ENCODE measurements around the gene WWOX. TPM values are rescaled to one million over a fixed set of nuclear protein-coding genes. Genes with fewer than 3 reads are reported as not detected.
"Not testable (repeated sequence)": the region's sequence is repeated elsewhere in the genome, so short reads cannot be mapped to it uniquely, and the experiment has no call there.

Gene WWOX
- total RNA-seq, 2 donors from 2014 or later = 30.0 to 35.4 TPM

DNA sequence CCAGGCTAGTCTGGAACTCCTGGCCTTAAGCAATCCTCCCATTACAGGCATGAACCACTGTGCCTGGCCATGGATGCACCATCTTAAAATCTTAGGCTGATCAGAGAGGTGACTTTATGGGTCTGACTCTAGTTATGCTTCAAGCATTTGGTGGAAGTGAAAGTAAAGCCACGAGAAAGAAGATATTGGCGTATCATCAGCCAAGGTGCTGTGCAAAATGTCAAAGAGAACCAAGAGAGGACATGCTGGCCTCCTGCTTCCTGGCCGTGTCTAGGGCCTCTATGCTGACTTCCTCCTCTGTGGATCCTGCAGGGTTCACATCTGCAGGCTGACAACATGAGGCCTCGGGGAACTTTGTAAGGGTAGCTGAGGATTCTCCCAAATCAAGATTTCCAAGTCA, 1115.8 kb downstream of the WWOX start:
- H3K9ac ChIP-seq (ENCODE audit: extremely low read depth, low read length, poor library complexity, severe bottlenecking) = no peak overlapping the region
- no peak overlapping the region for H3K27ac ChIP-seq (ENCODE audit: low read depth, low read length)
- peaks cover 5% of the 10 kb centered on the region for H3K4me1 ChIP-seq (ENCODE audit: control insufficient read depth, insufficient read depth, low read length)
- no peak for DNase-seq
- TF ChIP-seq, protein P1, sequence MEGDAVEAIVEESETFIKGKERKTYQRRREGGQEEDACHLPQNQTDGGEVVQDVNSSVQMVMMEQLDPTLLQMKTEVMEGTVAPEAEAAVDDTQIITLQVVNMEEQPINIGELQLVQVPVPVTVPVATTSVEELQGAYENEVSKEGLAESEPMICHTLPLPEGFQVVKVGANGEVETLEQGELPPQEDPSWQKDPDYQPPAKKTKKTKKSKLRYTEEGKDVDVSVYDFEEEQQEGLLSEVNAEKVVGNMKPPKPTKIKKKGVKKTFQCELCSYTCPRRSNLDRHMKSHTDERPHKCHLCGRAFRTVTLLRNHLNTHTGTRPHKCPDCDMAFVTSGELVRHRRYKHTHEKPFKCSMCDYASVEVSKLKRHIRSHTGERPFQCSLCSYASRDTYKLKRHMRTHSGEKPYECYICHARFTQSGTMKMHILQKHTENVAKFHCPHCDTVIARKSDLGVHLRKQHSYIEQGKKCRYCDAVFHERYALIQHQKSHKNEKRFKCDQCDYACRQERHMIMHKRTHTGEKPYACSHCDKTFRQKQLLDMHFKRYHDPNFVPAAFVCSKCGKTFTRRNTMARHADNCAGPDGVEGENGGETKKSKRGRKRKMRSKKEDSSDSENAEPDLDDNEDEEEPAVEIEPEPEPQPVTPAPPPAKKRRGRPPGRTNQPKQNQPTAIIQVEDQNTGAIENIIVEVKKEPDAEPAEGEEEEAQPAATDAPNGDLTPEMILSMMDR (conservative IDR thresholded peaks at IDR 0.05) = no peak
- Mint-ChIP-seq H3K27ac (no peak overlapping the region), H3K27me3 (ENCODE audit: insufficient read depth) (peaks cover 2% of the 10 kb centered on the region), H3K36me3 (ENCODE audit: low read depth) (peaks cover 5% of the 10 kb centered on the region), H3K4me3 (no peak overlapping the region), H3K9me3 (peaks cover 4% of the 10 kb centered on the region), H3K4me1 (peaks cover 43% of the 10 kb centered on the region)
- H3K4me3 ChIP-seq (ENCODE audit: low read length) = no peak overlapping the region
- H3K27me3 ChIP-seq (ENCODE audit: control insufficient read depth, insufficient read depth, low read length, poor library complexity, severe bottlenecking) = no peaks in the 10 kb centered on the region
- 83 to 100% methylated on average over 1 to 4 of the region's 4 CpGs for WGBS, 2 experiments (ENCODE audit: insufficient coverage in 1 of 2, insufficient read length in 1 of 2)
- H3K36me3 ChIP-seq (ENCODE audit: control insufficient read depth, insufficient read depth, low read length) = no peaks in the 10 kb centered on the region
- H3K9me3 ChIP-seq (ENCODE audit: control insufficient read depth, low read length) = peaks cover 11% of the 10 kb centered on the region

DNA sequence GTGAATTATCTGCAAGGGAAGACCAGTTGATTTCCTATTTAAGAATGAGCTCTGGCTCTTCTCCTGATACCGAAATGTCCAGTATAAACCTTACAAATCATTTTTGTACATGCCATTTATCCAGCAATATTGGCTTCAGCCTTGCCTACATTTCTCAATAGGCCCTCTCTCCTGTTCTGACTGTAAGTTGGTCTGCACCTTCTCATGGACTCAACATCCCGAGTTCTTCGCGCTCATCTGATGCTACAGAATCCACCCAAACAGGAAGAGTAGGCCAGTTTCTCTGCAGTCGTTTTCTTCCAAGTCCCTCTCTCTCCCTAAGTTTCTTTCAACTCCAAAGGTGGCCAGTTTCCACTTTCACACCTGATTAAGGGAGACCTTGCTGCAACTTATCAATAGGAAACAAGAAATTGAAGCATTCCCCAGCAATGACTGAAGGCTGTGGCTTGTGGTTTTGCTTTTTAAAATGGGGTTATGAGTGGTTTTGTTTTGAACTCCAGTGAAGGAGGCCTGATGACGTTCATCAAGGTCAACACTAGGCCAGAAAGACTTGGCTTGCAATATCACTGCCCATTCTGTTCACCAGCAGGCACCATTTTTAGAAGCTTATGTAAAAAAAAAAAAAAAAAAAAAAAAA, 1118.0 kb downstream of the WWOX start:
- TF ChIP-seq, protein P1 (conservative IDR thresholded peaks at IDR 0.05) = no peak
- no peak overlapping the region for H3K27ac Mint-ChIP-seq
- peaks cover 2% of the 10 kb centered on the region for H3K27me3 Mint-ChIP-seq (ENCODE audit: insufficient read depth)
- no peak overlapping the region for H3K4me3 ChIP-seq (ENCODE audit: low read length)
- no peaks in the 10 kb centered on the region for H3K36me3 ChIP-seq (ENCODE audit: control insufficient read depth, insufficient read depth, low read length)
- H3K9me3 Mint-ChIP-seq = peaks cover 4% of the 10 kb centered on the region
- peaks cover 5% of the 10 kb centered on the region for H3K36me3 Mint-ChIP-seq (ENCODE audit: low read depth)
- H3K4me1 Mint-ChIP-seq = peaks cover 36% of the 10 kb centered on the region
- peaks cover 11% of the 10 kb centered on the region for H3K9me3 ChIP-seq (ENCODE audit: control insufficient read depth, low read length)
- H3K27ac ChIP-seq (ENCODE audit: low read depth, low read length) = no peak overlapping the region
- H3K4me1 ChIP-seq (ENCODE audit: control insufficient read depth, insufficient read depth, low read length) = peaks cover 5% of the 10 kb centered on the region
- WGBS, 2 experiments (ENCODE audit: insufficient coverage in 1 of 2, insufficient read length in 1 of 2) = 86 to 97% methylated on average over 5 to 6 of the region's 6 CpGs
- no peak overlapping the region for H3K4me3 Mint-ChIP-seq
- no peak for DNase-seq
- no peak overlapping the region for H3K9ac ChIP-seq (ENCODE audit: extremely low read depth, low read length, poor library complexity, severe bottlenecking)
- H3K27me3 ChIP-seq (ENCODE audit: control insufficient read depth, insufficient read depth, low read length, poor library complexity, severe bottlenecking) = no peaks in the 10 kb centered on the region

DNA sequence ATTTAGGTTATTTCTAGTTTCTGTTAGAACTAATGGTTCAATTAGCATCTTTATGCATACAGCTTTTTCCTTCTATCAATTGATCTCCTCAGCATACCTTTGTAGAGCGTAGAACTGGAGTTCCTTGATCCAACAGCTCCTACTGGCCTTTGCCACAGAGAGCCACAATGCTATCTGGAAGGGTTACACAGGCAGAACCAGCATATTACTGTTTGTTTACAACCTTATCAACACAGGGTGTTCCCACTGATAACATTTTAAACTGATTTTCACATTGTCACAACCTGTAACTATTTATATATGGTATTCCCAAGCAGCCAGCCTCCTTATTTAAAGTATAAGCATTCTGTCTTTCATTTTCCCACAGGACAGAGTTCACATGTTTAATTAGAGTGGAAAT, 1118.9 kb downstream of the WWOX start:
- TF ChIP-seq, protein P1 (conservative IDR thresholded peaks at IDR 0.05) = no peak
- H3K4me1 ChIP-seq (ENCODE audit: control insufficient read depth, insufficient read depth, low read length) = peaks cover 5% of the 10 kb centered on the region
- H3K27me3 ChIP-seq (ENCODE audit: control insufficient read depth, insufficient read depth, low read length, poor library complexity, severe bottlenecking) = no peaks in the 10 kb centered on the region
- H3K27ac ChIP-seq (ENCODE audit: low read depth, low read length) = no peak overlapping the region
- Mint-ChIP-seq H3K4me3 (no peak overlapping the region), H3K9me3 (peaks cover 4% of the 10 kb centered on the region), H3K27ac (no peak overlapping the region), H3K4me1 (peaks cover 28% of the 10 kb centered on the region), H3K36me3 (ENCODE audit: low read depth) (peaks cover 5% of the 10 kb centered on the region), H3K27me3 (ENCODE audit: insufficient read depth) (peaks cover 5% of the 10 kb centered on the region)
- DNase-seq = no peak
- no peaks in the 10 kb centered on the region for H3K36me3 ChIP-seq (ENCODE audit: control insufficient read depth, insufficient read depth, low read length)
- H3K9me3 ChIP-seq (ENCODE audit: control insufficient read depth, low read length) = peaks cover 7% of the 10 kb centered on the region
- peak overlapping the region; percentile 3 for H3K4me3 ChIP-seq (ENCODE audit: low read length)
- H3K9ac ChIP-seq (ENCODE audit: extremely low read depth, low read length, poor library complexity, severe bottlenecking) = no peak overlapping the region
- 84 to 89% methylated on average over 1 of the region's 1 CpG for WGBS, 2 experiments (ENCODE audit: insufficient coverage in 1 of 2, insufficient read length in 1 of 2)

DNA sequence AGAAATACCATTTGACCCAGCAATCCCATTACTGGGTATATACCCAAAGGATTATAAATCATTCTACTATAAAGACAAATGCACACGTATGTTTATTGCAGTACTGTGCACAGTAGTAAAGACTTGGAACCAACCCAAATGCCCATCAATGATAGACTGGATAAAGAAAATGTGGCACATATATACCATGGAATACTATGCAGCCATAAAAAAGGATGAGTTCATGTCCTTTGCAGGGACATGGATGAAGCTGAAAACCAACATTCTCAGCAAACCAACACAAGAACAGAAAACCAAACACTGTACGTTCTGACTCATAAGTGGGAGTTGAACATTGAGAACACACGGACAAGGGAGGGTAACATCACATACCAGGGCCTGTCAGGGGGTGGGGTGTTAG, 1126.5 kb downstream of the WWOX start:
- WGBS, 2 experiments (ENCODE audit: insufficient coverage in 1 of 2, insufficient read length in 1 of 2) = 92 to 93% methylated on average over 2 to 3 of the region's 3 CpGs
- not testable (repeated sequence) for H3K4me3 Mint-ChIP-seq

More for the DNA sequence above, 1126.5 kb downstream of the WWOX start:
- H3K9me3 Mint-ChIP-seq; H3K27ac ChIP-seq (ENCODE audit: low read depth, low read length); H3K27ac Mint-ChIP-seq; H3K4me1 Mint-ChIP-seq; H3K9me3 ChIP-seq (ENCODE audit: control insufficient read depth, low read length); H3K4me3 ChIP-seq (ENCODE audit: low read length); H3K36me3 ChIP-seq (ENCODE audit: control insufficient read depth, insufficient read depth, low read length); H3K4me1 ChIP-seq (ENCODE audit: control insufficient read depth, insufficient read depth, low read length); H3K36me3 Mint-ChIP-seq (ENCODE audit: low read depth); DNase-seq; H3K9ac ChIP-seq (ENCODE audit: extremely low read depth, low read length, poor library complexity, severe bottlenecking): not testable (repeated sequence)
- peaks cover 29% of the 10 kb centered on the region for H3K27me3 ChIP-seq (ENCODE audit: control insufficient read depth, insufficient read depth, low read length, poor library complexity, severe bottlenecking)
- peaks cover 27% of the 10 kb centered on the region for H3K27me3 Mint-ChIP-seq (ENCODE audit: insufficient read depth)

Measured in endodermal cell (in vitro differentiated cells).